ENCODE measurements around the gene CAPN7.

GRCh38 chr3:15264486-15264885 is 58.4 kb downstream of the CAPN7 start:
- TF ChIP-seq, protein P1, sequence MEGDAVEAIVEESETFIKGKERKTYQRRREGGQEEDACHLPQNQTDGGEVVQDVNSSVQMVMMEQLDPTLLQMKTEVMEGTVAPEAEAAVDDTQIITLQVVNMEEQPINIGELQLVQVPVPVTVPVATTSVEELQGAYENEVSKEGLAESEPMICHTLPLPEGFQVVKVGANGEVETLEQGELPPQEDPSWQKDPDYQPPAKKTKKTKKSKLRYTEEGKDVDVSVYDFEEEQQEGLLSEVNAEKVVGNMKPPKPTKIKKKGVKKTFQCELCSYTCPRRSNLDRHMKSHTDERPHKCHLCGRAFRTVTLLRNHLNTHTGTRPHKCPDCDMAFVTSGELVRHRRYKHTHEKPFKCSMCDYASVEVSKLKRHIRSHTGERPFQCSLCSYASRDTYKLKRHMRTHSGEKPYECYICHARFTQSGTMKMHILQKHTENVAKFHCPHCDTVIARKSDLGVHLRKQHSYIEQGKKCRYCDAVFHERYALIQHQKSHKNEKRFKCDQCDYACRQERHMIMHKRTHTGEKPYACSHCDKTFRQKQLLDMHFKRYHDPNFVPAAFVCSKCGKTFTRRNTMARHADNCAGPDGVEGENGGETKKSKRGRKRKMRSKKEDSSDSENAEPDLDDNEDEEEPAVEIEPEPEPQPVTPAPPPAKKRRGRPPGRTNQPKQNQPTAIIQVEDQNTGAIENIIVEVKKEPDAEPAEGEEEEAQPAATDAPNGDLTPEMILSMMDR (IDR thresholded peaks at IDR 0.05 in 4 of 5, conservative IDR thresholded peaks at IDR 0.05 in 1 of 5) = no peak
- TF ChIP-seq POLR2A (IDR thresholded peaks at IDR 0.05) = no peak
